OCI-LY7 (cell line): ENCODE results near the gene ZNF705A. TPM values are rescaled to one million over a fixed set of nuclear protein-coding genes. Genes with fewer than 3 reads are reported as not detected.
"Not testable (repeated sequence)": the region's sequence is repeated elsewhere in the genome, so short reads cannot be mapped to it uniquely, and the experiment has no call there.

Experiments
- BruUV-seq: library from RNA; stranded (reverse); fragments of 400-500 nt; replicated peaks from 2 replicates; lab custom pipeline; 2021; lab: Mats Ljungman, UMichigan
- CTCF ChIA-PET: fragments of 300-600 bp; sonication (Branson Sonifier 250); formaldehyde crosslinking; loops from one replicate; lab custom pipeline; 2022; ENCODE audit warnings: antibody characterized with exemption; ENCODE audit not compliant: unreplicated experiment; lab: Charles Lee
- POLR2A ChIA-PET: fragments of 300-600 bp; sonication (Branson Sonifier 250); formaldehyde crosslinking; loops from one replicate; lab custom pipeline; 2022; ENCODE audit warnings: antibody characterized with exemption; lab: Charles Lee
- DNase-seq: peaks from one replicate; pipeline ENCODE4 v3.0.0-alpha.2; 2015; ENCODE audit warnings: low spot score
- H2AFZ ChIP-seq: fragments of 200-600 bp; sonication (generic), shearing (Covaris generic); 2 replicates; pipeline ENCODE4 v1.6.1; 2014; ENCODE audit warnings: mild to moderate bottlenecking, antibody characterized with exemption, low read length, moderate library complexity
- H3K27ac ChIP-seq: fragments of 200-600 bp; sonication (generic); 2 replicates; pipeline ENCODE4 v1.5.1; 2014; ENCODE audit warnings: mixed run types, low read depth, mild to moderate bottlenecking, moderate library complexity, low read length, inconsistent platforms; ENCODE audit not compliant: poor library complexity, severe bottlenecking
- H3K36me3 ChIP-seq: fragments of 200-600 bp; sonication (generic); 2 replicates; pipeline ENCODE4 v1.6.1; 2014; ENCODE audit warnings: mild to moderate bottlenecking, antibody characterized with exemption, low read length, moderate library complexity, mixed read lengths; ENCODE audit not compliant: insufficient read depth
- H3K4me1 ChIP-seq: fragments of 200-600 bp; sonication (generic); 2 replicates; pipeline ENCODE4 v1.5.1; 2014; ENCODE audit warnings: mild to moderate bottlenecking, low read length; ENCODE audit not compliant: insufficient read depth, poor library complexity, severe bottlenecking
- H3K4me2 ChIP-seq: fragments of 200-600 bp; sonication (generic); 2 replicates; pipeline ENCODE4 v1.6.1; 2014; ENCODE audit warnings: mild to moderate bottlenecking, low read length
- H3K4me3 ChIP-seq: fragments of 200-600 bp; sonication (generic); 2 replicates; pipeline ENCODE4 v1.5.1; 2014; ENCODE audit warnings: mild to moderate bottlenecking, low read depth, low read length; ENCODE audit not compliant: poor library complexity, severe bottlenecking
- H3K79me2 ChIP-seq: fragments of 200-600 bp; sonication (generic); 2 replicates; pipeline ENCODE4 v1.6.1; 2016; ENCODE audit warnings: low read depth, mild to moderate bottlenecking, low read length, moderate library complexity, mixed read lengths; ENCODE audit not compliant: insufficient read depth
- H3K9me2 ChIP-seq: fragments of 200-600 bp; sonication (generic); 2 replicates; pipeline ENCODE4 v1.6.1; 2016; ENCODE audit warnings: mild to moderate bottlenecking, low read length, mixed read lengths; ENCODE audit not compliant: insufficient read depth
- H3K9me3 ChIP-seq: fragments of 200-600 bp; sonication (generic); 2 replicates; pipeline ENCODE4 v1.6.1; 2014; ENCODE audit warnings: mild to moderate bottlenecking, mixed run types, low read length, mixed read lengths
- H4K20me1 ChIP-seq: fragments of 200-600 bp; sonication (generic); 2 replicates; pipeline ENCODE4 v1.6.1; 2014; ENCODE audit warnings: mild to moderate bottlenecking, antibody characterized with exemption, low read length, moderate library complexity, mixed read lengths; ENCODE audit not compliant: insufficient read depth
- CTCF ChIP-seq: fragments of 200-600 bp; sonication (generic); conservative IDR thresholded peaks from 2 replicates; pipeline ENCODE4 v1.5.1; 2014; ENCODE audit warnings: mild to moderate bottlenecking, antibody characterized with exemption, low read length, moderate library complexity, mixed read lengths
- EZH2phosphoT487 ChIP-seq: fragments of 200-600 bp; sonication (generic); IDR thresholded peaks from 2 replicates; pipeline ENCODE4 v1.6.1; 2018; ENCODE audit warnings: low read depth, borderline replicate concordance, mild to moderate bottlenecking, mixed run types, antibody characterized with exemption, low read length, moderate library complexity, mixed read lengths
- intact Hi-C: fragments of 100-400 bp; cut with micrococcal nuclease; formaldehyde crosslinking; loops from one replicate; pipeline ENCODE4 v1.10.0; 2022; ENCODE audit not compliant: unreplicated experiment
- total RNA-seq, 2 experiments: library from RNA; depleted of rRNA in 1 of 2; stranded (reverse); fragments of >200 nt in 1 of 2; shearing (Covaris generic) in 1 of 2; gene quantifications; 2 replicates each; pipeline ENCODE4 v1.2.3, GENCODE V29; 2014 to 2022

ZNF705A gene
- total RNA-seq, 2 experiments from 2014 or later: not detected

DNA sequence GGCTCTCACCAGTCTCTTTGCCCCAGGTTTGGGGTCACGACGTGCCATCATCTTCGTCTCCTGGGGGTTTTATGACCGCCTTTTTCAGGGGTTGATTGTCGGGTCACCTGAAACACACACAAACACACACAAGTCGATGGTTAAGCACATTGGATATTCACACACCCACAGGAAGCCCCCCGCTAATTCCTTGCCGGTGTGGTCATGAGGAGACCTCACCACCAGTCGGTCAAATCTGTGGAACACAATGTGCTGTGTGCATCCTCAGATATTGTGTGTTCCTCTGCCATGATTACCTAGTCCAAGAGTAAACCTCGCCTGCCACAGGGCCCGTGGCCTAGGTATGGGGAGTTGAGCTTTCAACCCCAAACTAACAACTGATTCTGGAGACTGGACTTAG is 68.0 kb downstream of the ZNF705A start:
- H3K36me3 ChIP-seq, H3K4me3 ChIP-seq, intact Hi-C loops, CTCF ChIA-PET, H4K20me1 ChIP-seq, H3K79me2 ChIP-seq, H3K9me2 ChIP-seq, DNase-seq, H3K27ac ChIP-seq, H3K4me1 ChIP-seq, POLR2A ChIA-PET, H2AFZ ChIP-seq, H3K4me2 ChIP-seq, BruUV-seq, H3K9me3 ChIP-seq: not testable (repeated sequence)

DNA sequence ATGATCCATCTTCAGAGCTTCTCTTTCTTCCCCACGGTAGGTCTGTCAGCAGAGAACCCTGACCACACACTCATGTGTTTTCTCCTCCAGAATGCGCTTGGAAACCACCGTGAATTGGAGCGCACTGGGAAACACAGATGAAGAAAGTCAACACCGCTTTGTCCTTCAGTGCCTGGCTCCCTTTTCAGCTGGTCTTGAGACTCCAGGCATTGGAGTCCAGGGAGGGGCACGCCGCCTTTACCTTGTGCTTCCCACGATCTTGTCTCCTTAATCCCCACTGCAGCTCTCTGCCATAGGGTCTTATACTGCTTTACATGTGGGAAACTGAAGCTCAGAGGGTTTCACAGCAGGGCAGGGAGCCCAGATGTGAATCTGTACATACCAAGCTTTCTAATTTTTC is 69.5 kb downstream of the ZNF705A start:
- Histone ChIP-seq H3K79me2 (no peaks in the 10 kb centered on the region), H3K4me2 (no peak overlapping the region), H3K27ac (no peak overlapping the region), H3K4me3 (no peak overlapping the region), H3K36me3 (no peaks in the 10 kb centered on the region), H2AFZ (no peak overlapping the region), H3K4me1 (no peaks in the 10 kb centered on the region), H4K20me1 (no peaks in the 10 kb centered on the region), H3K9me2 (no peaks in the 10 kb centered on the region), H3K9me3 (no peaks in the 10 kb centered on the region)
- no peak for TF ChIP-seq EZH2phosphoT487
- TF ChIP-seq CTCF: no peak
- no peak for DNase-seq
- POLR2A ChIA-PET: interaction anchor here (0.7 kb wide), 3 partner anchors 71 to 1005 kb away, joined by 4 to 7 read pairs (median 6); no protein-coding TSS in a partner anchor
- BruUV-seq: no TSS peak
- CTCF ChIA-PET: no interaction called here
- intact Hi-C loops: no loop called here

GRCh38 chr12:8226992-8227731 is 70.3 kb downstream of the ZNF705A start, which contains the start of gene FAM90A1:
FAM90A1 (minus strand) TSS chr12:8227618; CDS start chr12:8224832, 2,786 bp downstream.
- H3K4me1 ChIP-seq, H3K4me3 ChIP-seq, H3K79me2 ChIP-seq, H3K9me2 ChIP-seq, H2AFZ ChIP-seq, H4K20me1 ChIP-seq, H3K9me3 ChIP-seq, CTCF ChIA-PET, H3K27ac ChIP-seq, DNase-seq, BruUV-seq, H3K4me2 ChIP-seq, intact Hi-C loops, H3K36me3 ChIP-seq: not testable (repeated sequence)
- POLR2A ChIA-PET: interaction anchor here (0.7 kb wide), 1 partner anchor 72 kb away, joined by 4 read pairs; no protein-coding TSS in a partner anchor

DNA sequence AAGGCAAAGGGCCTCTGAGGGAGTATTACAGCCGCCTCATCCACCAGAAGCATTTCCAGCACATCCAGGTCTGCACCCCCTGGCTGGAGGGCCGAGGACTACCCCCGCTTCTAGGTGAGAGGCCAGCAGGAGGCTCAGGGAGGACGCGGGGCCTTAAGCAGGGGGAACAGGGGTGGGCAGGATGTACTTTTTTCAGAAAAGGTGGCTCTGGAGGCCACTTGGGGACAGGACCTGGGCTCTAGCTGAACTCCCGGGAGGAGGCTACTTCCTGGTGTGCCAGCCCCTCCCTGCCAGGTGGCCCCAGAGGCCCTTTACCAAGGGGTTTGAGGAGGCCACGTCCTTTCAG is 70.9 kb downstream of the ZNF705A start:
- POLR2A ChIA-PET, H3K79me2 ChIP-seq, DNase-seq, H3K36me3 ChIP-seq, H3K4me3 ChIP-seq, intact Hi-C loops, CTCF ChIA-PET, H3K27ac ChIP-seq, H3K4me2 ChIP-seq, H2AFZ ChIP-seq, H3K9me3 ChIP-seq, H3K9me2 ChIP-seq, H3K4me1 ChIP-seq, BruUV-seq, H4K20me1 ChIP-seq: not testable (repeated sequence)

- H3K9me2 ChIP-seq, H3K4me1 ChIP-seq, DNase-seq, CTCF ChIA-PET, POLR2A ChIA-PET, H4K20me1 ChIP-seq, H3K36me3 ChIP-seq, H3K79me2 ChIP-seq, H3K9me3 ChIP-seq, H2AFZ ChIP-seq, H3K27ac ChIP-seq, H3K4me3 ChIP-seq, BruUV-seq, intact Hi-C loops, H3K4me2 ChIP-seq: not testable (repeated sequence)
These were observed 71.8 kb downstream of the ZNF705A start for GRCh38 chr12:8228607-8229006.
